ENCODE measurements around the gene SPEN. TPM values are rescaled to one million over a fixed set of nuclear protein-coding genes. Genes with fewer than 3 reads are reported as not detected.

Gene SPEN
- total RNA-seq, 1 experiment from 2014 or later = 4.8 TPM

DNA sequence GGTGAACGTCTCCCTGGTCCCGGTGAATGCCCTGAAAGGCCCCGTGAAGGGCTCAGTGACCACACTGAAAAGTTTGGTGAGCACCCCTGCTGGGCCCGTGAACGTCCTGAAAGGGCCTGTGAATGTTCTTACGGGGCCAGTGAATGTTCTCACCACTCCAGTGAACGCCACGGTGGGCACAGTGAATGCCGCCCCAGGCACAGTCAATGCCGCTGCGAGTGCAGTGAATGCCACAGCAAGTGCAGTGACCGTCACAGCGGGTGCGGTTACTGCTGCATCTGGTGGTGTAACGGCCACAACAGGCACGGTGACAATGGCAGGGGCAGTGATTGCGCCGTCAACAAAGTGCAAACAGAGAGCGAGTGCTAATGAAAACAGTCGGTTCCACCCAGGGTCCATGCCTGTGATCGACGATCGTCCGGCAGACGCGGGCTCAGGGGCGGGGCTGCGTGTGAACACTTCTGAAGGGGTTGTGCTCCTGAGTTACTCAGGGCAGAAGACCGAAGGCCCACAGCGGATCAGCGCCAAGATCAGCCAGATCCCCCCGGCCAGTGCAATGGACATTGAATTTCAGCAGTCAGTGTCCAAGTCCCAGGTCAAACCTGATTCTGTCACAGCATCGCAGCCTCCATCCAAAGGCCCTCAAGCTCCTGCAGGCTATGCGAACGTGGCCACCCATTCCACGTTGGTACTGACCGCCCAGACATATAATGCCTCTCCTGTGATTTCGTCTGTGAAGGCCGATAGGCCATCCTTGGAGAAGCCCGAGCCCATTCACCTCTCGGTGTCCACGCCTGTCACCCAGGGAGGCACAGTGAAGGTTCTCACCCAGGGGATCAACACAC is 86.9 kb downstream of the SPEN start:
- no peak overlapping the region for H3K4me3 ChIP-seq
- no peaks in the 10 kb centered on the region for H3K27me3 ChIP-seq
- no peaks in the 10 kb centered on the region for H3K9me3 ChIP-seq
- DNase-seq = no peak
- H3K36me3 ChIP-seq = peaks cover 50% of the 10 kb centered on the region

DNA sequence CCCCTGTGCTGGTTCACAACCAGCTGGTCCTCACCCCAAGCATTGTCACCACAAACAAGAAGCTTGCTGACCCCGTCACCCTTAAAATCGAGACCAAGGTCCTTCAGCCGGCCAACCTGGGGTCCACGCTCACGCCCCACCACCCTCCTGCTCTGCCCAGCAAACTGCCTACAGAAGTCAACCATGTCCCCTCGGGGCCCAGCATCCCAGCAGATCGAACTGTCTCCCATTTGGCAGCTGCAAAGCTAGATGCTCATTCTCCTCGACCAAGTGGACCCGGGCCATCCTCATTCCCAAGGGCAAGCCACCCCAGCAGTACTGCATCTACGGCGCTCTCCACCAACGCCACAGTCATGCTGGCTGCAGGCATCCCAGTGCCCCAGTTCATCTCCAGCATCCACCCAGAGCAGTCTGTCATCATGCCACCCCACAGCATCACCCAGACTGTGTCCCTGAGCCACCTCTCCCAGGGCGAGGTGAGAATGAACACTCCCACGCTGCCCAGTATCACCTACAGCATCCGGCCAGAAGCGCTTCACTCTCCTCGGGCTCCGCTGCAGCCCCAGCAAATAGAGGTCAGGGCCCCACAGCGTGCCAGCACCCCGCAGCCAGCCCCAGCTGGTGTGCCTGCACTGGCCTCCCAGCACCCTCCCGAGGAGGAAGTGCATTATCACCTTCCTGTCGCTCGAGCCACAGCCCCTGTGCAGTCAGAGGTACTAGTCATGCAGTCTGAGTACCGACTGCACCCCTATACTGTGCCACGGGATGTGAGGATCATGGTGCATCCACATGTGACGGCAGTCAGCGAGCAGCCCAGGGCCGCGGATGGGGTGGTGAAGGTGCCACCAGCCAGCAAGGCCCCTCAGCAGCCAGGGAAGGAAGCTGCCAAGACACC is 87.8 kb downstream of the SPEN start:
- no peak for DNase-seq
- Histone ChIP-seq H3K9me3 (no peaks in the 10 kb centered on the region), H3K36me3 (peaks cover 45% of the 10 kb centered on the region), H3K4me3 (no peak overlapping the region), H3K27me3 (no peaks in the 10 kb centered on the region)

DNA sequence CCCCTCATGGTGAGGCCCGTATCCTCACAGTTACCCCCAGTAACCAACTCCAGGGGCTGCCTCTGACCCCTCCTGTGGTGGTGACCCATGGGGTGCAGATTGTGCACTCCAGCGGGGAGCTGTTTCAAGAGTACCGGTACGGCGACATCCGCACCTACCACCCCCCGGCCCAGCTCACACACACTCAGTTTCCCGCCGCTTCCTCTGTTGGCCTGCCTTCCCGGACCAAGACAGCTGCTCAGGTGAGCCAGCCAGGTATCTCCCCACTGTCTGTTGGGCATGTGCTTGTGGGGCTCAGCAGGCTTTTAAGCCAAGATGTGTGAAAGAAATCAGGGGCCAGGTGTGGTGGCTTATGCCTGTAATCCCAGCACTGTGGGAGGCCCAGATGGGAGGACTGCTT is 88.5 kb downstream of the SPEN start:
- H3K36me3 ChIP-seq = peaks cover 45% of the 10 kb centered on the region
- H3K9me3 ChIP-seq = no peaks in the 10 kb centered on the region
- no peaks in the 10 kb centered on the region for H3K27me3 ChIP-seq
- no peak overlapping the region for H3K4me3 ChIP-seq
- no peak for DNase-seq

DNA sequence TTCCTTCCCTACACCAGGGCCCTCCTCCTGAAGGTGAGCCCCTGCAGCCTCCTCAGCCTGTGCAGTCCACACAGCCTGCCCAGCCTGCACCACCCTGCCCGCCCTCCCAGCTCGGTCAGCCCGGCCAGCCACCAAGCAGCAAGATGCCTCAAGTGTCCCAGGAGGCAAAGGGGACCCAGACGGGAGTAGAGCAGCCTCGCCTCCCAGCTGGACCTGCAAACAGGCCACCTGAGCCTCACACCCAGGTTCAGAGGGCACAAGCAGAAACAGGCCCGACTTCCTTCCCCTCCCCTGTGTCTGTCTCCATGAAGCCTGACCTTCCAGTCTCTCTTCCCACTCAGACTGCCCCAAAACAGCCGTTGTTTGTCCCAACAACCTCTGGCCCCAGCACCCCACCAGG is 89.6 kb downstream of the SPEN start:
- no peak for DNase-seq
- H3K27me3 ChIP-seq = no peaks in the 10 kb centered on the region
- no peaks in the 10 kb centered on the region for H3K9me3 ChIP-seq
- peaks cover 49% of the 10 kb centered on the region for H3K36me3 ChIP-seq
- no peak overlapping the region for H3K4me3 ChIP-seq

DNA sequence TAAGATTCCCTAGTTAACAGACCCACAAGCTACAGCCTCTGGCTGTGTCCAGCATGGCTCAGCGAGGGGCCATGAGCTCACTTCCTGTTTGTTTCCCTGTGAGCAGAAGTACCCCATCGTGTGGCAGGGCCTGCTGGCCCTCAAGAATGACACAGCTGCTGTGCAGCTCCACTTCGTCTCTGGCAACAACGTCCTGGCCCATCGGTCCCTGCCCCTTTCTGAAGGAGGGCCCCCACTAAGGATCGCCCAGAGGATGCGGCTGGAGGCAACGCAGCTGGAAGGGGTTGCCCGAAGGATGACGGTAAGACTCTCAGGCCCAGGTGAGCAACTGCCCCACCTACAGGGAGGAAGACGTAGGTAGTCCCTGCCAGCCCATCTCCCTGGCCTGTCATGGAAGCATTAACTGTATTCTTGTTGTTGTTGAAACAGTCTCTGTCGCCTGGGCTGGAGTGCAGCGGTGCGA is 90.2 kb downstream of the SPEN start:
- no peak overlapping the region for H3K4me3 ChIP-seq
- H3K9me3 ChIP-seq = no peaks in the 10 kb centered on the region
- DNase-seq = peak; percentile 55
- peaks cover 54% of the 10 kb centered on the region for H3K36me3 ChIP-seq
- no peaks in the 10 kb centered on the region for H3K27me3 ChIP-seq

DNA sequence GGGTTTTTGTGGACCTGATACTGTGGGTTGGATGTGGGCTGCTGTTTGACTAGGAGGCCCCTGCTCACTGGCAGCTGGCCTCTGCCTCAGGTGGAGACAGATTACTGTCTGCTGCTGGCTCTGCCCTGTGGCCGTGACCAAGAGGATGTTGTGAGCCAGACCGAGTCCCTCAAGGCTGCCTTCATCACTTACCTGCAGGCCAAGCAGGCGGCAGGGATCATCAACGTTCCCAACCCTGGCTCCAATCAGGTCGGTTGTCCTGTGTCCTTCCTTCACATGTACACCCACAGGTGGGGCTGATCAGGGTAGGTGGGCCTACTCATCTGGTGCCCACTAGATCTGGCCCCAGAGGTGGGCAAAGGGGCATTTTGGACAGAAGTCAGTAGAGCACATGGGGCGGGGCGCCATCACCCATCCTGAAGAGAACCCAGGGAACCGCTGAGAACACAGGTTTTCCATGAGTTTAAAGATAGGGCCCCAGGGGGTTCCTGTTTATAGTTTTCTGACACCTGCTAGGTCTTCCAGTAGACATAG is 91.2 kb downstream of the SPEN start:
- DNase-seq = no peak
- no peak overlapping the region for H3K4me3 ChIP-seq
- no peaks in the 10 kb centered on the region for H3K27me3 ChIP-seq
- peaks cover 55% of the 10 kb centered on the region for H3K36me3 ChIP-seq
- H3K9me3 ChIP-seq = no peaks in the 10 kb centered on the region

DNA sequence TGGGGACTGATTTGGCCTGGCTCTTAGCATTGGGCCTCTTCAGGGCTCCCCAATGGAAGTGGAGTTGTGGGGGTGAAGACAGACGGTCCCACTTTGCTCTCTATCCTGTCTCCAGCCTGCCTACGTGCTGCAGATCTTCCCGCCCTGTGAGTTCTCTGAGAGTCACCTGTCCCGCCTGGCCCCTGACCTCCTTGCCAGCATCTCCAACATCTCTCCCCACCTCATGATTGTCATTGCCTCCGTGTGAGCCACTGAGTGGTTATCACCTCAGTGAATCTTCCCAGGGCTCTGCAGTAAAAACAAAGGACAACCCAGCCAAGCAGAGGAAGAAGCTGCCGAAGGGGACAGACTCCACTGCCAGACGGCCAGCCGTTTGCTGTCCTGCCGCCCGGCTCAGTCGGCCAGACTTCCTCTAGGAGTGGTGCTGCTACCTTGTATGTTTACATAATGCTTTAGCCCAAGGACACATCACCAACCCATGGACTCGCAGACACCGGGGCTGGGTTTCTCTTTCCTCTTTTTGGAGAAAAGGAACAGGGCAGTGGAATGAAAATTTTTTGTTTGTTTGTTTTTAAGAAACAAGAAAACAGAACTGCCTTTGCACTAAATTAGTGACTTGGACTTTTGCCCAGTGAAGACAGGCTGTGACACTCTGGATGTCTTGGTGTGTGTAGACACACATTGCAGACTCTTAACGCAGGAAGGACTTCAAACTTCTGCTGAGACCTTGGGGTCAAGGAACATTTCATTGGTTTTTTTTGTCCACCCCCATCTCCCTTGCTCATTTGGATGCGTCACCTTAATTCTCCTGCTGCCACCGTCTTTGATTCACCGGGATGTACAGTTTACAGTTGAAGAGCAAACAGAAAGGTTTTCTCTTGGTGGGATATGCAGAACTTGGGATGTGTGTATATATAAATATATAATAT is 91.9 kb downstream of the SPEN start:
- no peak for DNase-seq
- Histone ChIP-seq H3K9me3 (no peaks in the 10 kb centered on the region), H3K27me3 (no peaks in the 10 kb centered on the region), H3K36me3 (peaks cover 48% of the 10 kb centered on the region), H3K4me3 (no peak overlapping the region)

DNA sequence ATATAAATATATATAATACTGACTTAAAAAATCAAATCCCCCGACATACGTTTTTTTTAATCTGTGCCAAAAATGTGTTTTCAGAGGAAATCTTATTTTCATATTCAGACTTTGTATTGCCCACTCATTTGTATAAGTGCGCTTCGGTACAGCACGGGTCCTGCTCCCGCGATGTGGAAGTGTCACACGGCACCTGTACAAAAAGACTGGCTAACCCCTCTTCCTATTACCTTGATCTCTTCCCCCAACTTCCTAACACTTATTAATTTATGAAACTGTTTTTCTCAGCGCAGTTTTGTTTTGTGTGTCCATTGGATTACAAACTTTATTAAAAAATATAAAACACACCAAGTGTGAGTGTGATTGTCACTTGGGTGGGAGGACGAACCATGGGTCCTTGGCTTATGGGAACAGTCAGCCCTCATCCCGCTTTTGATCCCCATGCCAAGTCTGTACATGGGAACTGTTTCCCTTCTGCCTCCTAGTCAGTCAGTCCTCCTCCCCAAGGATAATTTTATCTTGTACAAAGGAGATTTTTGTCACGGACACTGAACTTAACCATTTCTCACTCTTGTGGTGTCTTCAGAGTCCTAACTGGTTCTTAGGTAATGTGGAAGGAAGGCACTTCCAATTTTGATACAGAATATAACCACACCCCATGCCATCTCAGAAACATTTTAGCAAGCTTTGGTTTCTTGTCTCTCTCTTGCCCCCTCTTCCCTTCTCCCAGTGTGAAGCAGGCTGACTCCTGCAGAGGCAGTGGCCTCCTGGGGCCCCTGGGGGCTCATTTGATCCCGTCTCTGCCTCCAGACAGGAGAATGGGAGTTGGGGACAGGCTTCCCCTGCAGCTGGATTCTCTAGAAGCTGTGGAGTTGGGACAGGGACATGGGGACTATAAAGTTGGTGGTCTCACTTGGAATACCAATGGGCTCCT is 92.9 kb downstream of the SPEN start:
- Histone ChIP-seq H3K27me3 (no peaks in the 10 kb centered on the region), H3K36me3 (peaks cover 49% of the 10 kb centered on the region), H3K4me3 (no peak overlapping the region), H3K9me3 (no peaks in the 10 kb centered on the region)
- no peak for DNase-seq

DNA sequence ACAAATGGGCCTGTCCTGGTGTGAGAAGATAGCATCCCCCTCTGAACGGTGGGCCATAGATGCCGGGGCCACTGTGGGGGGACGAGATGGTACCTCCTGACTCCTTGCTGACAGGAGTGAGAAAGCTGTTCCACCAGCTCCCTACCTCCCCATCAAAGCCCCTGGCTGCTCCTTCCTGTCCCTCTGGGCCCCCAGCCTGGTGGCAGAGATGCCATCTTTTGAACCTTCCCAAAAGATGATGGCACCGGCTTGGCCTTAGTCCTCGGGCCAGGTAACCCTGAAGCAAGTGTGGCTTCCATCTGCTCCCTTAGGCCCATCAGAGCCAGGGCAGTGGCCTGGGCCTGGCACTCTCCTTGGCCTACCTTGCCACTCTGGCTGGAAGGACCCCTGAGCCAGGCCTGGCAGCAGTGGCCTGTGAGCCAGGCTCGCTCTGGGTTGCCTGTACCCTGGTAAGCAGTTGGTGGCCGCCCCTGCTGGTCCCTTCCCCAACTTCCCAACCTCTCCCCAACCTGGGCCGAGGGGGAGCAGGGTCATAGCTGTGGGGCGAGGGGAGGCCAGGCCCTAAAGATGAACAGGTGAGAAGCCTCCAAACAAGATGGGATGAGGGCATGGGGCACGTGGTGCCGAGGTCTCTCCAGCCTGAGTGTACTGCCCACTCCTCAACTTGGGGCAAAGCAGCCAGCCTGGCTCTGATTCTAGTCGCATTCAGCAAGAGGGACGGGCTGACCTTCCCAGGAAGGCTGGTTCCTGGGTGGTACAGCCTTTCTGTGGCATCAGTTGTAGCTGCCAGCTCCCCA is 93.7 kb downstream of the SPEN start:
- no peaks in the 10 kb centered on the region for H3K27me3 ChIP-seq
- no peak overlapping the region for H3K4me3 ChIP-seq
- DNase-seq = no peak
- no peaks in the 10 kb centered on the region for H3K9me3 ChIP-seq
- peaks cover 49% of the 10 kb centered on the region for H3K36me3 ChIP-seq

DNA sequence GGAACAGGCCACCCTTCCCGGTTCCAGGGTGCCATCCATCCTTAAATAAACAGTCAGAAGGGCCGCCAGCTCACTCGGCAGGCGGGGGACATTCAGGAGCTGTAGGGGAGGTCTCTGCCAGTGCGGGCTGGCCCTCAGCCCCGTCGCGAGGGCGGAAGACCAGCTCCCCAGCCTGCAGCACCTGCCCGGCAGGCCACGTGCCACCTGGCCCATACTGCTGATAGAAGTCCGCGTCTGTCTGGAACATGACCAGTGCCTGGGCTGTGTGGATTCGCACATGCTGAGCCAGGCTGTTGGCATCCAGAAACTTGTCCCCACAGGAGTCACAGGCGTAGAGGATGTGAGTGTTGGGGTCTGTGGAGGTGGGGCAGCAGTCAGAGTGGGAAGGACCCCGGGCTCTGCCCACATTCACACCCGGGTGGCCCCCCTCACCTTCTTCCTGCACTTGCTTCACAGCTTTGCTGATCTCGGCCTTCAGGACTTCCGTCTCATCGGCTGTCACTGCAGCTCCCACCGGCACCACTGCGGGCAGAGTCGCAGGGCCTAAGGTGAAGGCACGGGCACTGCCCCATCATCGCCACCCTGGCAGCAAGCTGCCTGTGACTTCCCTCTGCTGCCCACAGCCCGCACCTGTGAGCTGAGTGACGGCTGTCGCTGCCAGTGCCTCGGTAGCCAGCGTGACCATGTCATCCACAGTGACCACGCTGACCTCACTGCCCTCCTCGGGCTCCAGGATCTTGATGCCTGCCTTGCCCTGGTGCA is 94.6 kb downstream of the SPEN start:
- H3K36me3 ChIP-seq = peaks cover 53% of the 10 kb centered on the region
- no peak for DNase-seq
- no peak overlapping the region for H3K4me3 ChIP-seq
- H3K9me3 ChIP-seq = no peaks in the 10 kb centered on the region
- H3K27me3 ChIP-seq = no peaks in the 10 kb centered on the region

DNA sequence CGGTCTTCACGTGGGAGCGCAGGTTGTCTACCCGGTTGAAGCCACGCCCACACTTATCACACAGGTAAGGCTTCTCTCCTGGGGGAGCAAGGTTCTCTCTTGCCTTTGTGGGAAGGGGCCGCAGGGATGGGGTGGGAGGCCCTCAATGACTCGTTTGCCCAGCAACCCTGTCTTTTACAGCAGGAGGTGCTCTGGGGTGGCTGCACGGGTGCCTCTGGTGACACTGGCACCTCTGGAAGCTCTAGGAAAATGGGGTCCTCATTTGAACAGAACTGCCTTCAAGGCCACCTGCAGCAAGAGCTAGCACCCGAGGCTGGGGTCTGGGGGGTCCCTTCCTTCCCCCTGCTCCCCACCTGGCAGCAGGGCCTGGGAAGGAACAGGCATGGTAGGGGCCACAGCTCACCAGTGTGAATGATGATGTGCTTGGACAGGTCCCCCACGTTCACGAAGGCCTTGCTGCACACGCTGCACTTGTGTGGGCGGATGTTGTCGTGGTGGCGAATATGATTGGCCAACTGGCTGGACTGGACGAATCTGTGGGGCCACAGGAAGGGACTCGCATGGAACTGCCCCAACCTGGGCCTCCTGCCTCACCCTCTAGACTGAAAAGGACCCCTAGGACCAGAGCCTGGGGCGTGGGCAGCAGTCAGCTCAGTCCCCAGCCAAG is 95.3 kb downstream of the SPEN start:
- DNase-seq = no peak
- no peaks in the 10 kb centered on the region for H3K9me3 ChIP-seq
- no peaks in the 10 kb centered on the region for H3K27me3 ChIP-seq
- H3K36me3 ChIP-seq = peaks cover 51% of the 10 kb centered on the region
- no peak overlapping the region for H3K4me3 ChIP-seq

DNA sequence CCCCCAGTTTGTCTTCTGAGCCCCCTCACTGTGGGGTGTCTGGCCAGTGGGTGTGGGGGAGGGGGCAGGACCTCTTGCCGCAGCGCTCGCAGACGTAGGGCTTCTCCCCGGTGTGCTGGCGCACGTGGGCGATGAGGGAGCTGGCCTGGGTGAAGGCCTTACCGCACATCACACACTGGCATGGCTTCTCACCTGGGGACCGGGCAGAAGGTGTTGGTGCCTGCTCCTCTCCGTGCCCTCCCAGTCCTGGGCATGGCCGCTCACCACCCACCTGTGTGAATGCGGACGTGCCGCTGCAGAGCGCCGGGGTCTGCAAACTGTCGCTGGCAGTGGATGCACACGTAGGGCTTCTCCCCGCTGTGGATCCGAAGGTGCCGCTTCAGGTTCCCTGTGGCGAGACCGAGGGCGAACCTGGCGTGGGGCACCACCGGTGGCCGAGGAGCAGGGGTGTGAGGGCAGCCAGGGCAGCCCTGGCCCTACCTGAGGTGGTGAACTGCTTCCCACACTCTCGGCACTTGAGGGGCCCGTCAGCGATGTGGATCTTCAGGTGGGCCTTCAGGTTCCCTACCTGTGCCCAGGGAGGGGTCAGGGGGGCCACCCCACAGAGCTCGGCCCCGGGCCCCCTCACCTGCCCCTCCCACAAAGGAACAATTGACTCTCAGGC is 96.0 kb downstream of the SPEN start:
- no peaks in the 10 kb centered on the region for H3K9me3 ChIP-seq
- DNase-seq = no peak
- peaks cover 52% of the 10 kb centered on the region for H3K36me3 ChIP-seq

DNA sequence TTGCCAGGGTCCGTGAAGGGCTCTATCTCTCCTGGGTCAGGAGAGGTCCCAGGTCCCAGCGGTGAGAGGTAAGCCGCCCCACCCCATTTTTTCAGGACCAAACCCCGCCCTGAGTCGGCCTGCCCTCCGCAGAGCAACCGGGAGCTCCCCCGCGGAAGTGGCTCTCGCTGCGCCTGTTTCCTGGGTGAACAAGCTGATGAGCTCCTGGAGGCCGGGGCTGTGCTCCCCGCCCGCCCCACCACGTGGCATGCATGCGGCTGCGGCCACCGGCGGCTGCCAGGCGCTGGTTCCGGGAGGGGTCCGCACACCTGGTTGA is 96.4 kb downstream of the SPEN start:
- DNase-seq = no peak
- Histone ChIP-seq H3K27me3 (no peaks in the 10 kb centered on the region), H3K9me3 (no peaks in the 10 kb centered on the region), H3K36me3 (peaks cover 54% of the 10 kb centered on the region), H3K4me3 (no peak overlapping the region)

More for the DNA sequence above, 96.0 kb downstream of the SPEN start:
- Histone ChIP-seq H3K4me3 (no peak overlapping the region), H3K27me3 (no peaks in the 10 kb centered on the region)

Measured in MG63 (cell line).